Activated CD4-positive, alpha-beta T cell treated with anti-CD3 and anti-CD28 coated beads, Interleukin-2, Interleukin-6, amounts not matched to agents 100 ng/mL and 50 ng/mL, durations not matched to agents 16 hours and 8 hours (primary cell): ENCODE measurements around the gene MBOAT7.
"Not testable (repeated sequence)": the region's sequence is repeated elsewhere in the genome, so short reads cannot be mapped to it uniquely, and the experiment has no call there.

Experiments used
- DNase-seq: peaks from one replicate; pipeline ENCODE4 v3.0.0-alpha.2; 2020

Gene MBOAT7

DNA sequence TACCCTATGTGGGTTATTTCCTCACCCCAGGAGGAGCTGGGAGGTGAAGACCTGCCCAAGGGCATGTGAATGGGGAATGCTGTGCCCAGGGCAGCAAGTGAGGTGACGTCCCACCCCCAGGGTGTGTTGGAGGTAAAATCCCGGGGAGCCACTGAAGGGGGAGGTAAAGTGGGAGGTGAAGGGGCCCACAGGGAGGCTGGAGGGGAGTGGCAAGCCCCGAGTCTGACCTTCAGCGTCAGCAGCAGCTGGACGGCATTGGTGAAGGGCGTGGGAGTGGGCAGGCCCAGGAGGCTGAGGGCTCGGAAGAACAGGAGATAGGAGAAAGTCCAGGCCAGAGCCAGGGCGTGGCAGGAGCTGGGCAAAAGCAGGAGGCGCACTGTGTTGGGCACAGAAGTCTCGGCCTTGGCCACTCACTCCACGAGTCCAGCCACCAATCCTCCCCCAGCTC is 2.4 kb downstream of the MBOAT7 start:
- DNase-seq = no peak

DNA sequence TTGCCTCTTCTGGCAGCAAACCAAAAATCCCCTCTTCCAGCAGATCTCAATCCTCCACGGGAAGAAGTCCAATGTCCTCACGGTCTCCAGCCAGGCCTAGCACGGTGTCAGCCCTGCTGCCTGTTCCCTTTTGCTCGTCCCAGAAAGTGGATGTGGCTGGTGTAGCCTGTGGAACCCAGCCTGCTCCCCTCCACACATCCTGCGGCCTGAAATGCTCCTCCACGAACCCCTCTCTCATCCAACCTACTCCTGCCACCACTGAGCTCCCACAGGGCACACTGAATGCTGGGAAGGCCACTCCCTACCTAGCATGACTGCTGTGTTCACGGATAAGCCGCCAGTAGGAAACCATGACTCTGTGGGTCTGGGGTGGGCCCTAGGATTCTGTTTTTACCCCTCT is 3.0 kb downstream of the MBOAT7 start:
- no peak for DNase-seq

DNA sequence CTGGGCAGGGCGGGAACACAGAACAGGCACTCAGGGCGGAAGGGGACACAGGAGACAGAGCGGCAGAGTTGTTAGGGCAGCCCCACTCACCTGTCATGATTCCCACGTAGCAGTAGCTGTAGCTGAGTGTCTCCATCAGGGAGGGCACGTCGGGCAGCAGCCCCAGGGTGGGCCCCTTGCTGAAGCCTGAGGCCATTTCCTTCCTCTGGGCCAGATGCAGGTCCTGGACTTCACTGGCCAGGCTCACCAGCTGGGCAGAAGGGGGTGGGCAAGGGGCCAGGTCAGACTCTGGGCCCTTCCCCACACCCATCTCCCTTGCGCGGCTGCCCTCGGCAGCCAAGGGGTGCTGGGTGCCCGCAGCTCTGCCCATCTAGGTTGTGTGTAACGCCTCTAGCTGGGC is 5.9 kb downstream of the MBOAT7 start:
- no peak for DNase-seq

DNA sequence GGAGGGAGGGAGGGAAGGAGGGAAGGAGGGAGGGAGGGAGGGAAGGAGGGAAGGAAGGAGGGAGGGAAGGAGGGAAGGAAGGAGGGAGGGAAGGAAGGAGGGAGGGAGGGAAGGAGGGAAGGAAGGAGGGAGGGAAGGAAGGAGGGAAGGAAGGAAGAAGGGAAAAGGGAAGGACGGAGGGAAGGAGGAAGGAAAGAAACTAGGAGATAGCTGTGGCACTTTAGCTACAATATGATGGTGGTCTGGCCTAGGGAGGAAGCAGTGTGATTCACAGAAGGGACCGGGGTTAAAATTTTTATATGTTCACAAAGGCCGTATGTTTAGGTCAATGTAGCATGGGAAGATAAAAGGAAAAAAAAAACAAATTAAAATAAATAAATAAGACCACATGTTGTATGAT is 7.5 kb downstream of the MBOAT7 start:
- not testable (repeated sequence) for DNase-seq

DNA sequence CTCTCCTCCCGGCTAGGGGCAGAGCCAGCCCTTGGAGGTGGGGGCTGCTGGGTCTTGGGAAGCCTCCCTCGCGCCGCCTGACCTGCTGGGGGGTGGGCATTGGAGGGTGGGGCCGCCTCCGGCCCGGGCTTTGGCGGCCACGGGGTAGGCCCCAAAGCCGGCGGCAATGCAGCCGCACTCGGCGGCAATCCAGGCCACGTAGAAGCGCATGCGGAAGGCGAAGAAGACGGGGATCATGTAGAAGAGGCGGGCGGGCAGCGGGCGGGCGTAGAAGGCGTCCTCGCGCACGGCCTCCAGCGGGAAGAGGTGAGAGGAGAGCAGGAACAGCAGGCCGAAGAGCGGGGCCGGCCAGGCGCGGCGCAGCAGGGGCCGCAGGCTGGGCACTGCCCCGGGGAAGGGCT is 8.7 kb downstream of the MBOAT7 start:
- no peak for DNase-seq

DNA sequence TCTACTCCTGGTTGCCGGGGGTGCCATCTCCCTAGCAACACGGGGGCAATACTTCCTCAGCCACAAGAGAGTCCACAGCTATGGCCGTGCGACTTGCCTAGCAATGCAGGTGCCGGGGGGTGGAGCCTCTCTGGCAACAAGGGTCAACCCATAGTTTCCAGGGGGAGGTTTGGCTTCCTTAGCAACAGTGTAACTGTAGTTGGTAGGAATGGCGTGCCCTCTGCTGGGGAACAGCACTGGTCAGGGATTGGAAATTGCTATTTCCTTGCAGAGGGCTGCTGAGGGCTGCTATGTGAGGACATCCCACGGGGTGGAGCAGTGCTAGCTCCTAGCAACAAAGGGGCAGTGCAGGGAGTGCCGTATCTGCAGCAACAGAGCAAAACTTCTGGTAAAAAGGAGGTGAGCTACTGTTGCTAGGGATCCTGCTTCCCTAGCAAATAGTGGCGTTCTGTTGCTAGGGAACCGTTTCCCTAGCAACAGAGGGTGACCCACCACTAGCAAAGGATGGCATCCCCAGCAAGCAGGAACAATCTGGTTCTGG is 9.4 kb downstream of the MBOAT7 start:
- no peak for DNase-seq

DNA sequence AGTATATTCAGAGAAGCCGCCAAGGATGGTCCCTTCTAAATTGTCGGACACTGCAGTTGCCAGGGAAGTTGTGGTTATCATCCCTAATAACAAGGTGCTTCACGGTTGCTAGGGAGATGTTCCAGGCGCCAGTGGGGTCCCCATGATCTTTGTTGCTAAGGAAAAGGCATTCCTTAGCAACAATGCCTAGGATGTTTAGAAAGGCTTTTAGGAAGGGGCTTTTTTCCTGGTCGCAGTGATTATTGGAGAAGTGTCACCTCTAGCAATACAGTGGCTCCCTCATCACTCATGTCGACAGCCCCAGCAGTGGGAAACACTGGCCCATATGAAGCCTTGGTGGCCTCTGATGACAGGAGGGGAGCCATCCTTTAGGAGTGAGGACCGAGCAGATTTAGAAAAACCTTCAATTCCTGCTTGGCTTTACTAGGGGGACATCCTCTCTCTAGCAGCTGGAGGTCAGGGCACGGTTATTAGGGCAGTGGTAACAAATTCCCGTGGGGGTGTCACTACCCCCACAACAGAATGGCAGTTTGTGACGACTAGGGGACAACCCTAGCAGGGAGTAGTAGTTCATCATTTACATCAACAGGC is 10.0 kb downstream of the MBOAT7 start:
- DNase-seq = no peak

DNA sequence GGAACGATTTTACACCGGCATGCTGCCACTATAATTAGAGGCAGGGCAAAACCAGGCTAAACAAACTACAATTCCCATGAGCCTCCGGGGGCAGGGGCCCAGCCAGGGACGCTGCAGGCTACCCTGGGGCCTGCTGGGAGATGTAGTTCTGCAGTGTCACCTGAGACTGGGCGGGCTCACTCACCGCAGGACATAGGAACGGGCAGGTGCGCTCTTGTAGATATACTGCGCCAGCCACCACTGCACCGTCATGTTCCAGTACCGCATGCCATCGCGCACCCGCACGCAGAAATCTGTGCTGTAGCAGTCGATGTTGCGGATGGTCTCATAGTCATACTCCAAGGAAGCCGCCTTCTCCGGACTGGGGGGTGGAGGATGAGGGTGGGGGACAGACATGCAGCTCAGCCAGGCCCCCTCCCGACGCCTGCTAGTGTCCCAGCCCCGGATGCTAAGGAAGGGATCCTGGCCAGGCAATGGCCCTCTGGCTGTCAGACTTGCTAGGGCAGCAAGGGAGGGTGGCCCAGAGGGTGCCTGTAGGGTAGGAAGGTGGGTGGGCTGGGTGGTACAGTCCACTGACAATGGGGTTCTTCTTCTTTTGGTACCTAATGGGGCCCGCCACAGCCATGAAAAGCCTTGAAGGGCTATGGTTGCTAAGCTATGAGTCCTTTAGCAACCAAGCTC is 10.7 kb downstream of the MBOAT7 start:
- DNase-seq = peak; percentile 50

DNA sequence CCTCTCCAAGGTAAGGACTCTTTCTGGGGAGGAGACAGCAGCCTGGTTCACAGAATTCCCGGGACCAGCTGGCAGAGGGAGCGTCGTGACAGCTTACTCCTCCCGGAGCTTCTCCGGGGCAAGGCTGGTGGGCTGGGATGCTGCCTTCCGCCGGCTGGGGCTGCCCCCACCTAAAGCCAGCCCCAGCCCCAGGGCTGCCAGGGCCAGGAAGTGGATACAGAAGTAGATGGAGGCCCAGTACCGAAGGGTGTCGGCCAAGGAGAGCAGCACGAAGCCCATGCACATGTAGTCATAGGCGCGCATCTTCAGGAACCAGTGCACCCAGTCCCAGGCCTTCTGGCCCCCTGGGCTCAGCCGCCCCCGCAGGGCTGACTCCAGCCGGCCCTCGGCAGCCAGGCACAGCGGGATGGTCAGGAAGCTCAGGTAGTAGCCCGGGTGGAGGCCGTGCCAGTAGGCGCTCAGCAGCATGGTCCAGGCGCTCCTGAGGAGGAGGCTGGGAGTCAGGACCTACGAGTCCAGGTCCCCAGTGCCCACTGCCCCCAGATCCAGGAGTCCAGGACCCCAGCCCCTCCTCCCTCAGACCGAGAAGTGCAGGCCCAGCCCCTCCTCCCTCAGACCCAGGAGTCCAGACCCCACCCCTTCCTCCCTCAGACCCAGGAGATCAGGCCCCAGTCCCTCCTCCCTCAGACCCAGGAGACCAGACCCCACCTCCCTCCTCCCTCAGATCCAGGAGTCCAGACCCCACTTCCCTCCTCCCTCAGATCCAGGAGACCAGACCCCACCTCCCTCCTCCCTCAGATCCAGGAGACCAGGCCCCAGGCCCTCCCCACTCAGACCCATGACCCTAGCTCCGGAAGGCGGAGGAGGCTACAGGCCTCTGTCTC is 15.2 kb downstream of the MBOAT7 start:
- DNase-seq = no peak

DNA sequence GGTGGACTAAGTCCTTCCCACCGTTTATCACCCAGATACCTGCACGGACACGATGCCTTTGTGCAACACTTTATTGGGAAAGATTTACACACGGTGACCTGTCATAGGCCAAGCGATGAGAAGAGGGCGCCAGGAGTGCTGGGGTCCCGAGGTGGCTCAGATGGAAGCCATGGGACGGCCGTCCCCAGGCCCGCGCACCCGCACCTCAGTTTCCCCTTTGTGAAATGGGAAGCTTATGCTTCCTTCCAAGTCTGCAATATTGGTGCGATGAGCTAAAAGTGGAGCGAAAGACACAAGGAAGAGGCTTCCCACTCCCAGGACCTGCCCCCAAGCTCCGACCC is 16.1 kb downstream of the MBOAT7 start:
- no peak for DNase-seq

DNA sequence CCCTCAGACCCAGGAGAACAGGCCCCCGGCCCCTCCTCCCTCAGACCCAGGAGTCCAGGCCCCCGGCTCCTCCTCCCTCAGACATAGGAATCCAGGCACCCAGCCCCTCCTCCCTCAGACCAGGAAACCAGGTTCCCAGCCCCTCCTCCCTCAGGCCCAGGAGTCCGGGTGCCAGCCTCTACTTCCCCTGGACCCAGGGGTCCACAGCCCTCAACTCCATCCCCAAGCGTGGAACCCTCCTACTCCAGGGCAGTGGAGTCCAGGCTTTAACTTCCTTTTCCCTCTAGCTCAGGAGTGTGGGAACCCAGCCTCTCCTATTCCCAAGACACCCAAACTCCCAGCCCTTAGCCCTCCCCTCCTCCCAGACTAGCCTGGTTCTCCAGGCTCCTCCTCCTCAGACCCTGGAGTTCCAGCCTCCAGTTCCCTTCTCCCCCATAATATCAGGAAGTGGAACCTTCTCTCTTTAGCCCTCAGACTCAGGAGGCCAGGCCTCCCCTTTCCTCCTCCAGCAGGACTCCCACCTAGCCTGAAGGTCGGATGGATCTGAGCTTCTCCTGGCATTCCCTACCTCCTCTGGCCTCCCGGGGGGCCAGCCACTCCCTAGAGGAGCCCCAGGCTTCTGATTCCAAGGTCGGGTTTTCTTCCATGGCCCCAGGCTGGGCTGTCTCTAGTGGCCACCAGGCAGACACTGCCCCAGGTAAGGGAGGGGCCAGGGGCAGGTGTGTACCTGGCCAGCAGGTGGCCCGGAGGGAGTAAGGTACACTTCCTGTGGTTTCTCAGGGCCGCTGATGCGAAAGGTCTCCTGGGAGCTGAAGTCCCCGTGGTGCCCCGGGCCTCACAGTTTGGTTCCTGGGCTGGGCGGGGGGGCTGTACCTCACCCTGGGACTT is 16.7 kb downstream of the MBOAT7 start, which contains the start of gene TMC4:
Gene TMC4, minus strand, starts transcription at position 690 of the 888 bp plus-strand sequence. Its CDS starts 43 bp downstream, at position 647.
- DNase-seq = no peak

DNA sequence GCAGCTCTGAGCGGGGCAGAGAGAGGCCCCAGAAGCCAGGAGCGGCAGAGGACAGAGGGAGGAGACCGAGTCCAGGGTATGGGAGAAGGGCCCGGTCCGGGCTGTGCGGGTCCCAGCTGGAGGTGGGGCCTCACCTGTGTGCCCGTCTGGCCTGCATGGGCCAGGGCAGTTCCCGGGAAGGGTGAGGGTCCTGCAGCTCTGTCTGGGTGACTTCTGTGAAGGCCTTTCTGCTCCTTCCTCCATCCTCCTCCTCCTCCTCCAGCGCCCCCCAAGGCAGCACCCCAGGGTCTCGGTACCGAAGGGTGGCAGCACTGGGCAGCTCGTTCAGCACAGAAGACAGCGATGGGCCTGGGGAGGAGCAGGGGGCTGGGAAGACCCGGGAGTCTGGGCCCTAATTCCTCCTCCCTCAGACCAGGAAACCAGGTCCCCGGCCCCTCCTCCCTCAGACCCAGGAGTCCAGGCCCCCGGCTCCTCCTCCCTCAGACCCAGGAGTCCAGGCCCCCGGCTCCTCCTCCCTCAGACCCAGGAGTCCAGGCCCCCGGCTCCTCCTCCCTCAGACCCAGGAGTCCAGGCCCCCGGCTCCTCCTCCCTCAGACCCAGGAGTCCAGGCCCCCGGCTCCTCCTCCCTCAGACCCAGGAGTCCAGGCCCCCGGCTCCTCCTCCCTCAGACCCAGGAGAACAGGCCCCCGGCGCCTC is 17.5 kb downstream of the MBOAT7 start:
- not testable (repeated sequence) for DNase-seq

DNA sequence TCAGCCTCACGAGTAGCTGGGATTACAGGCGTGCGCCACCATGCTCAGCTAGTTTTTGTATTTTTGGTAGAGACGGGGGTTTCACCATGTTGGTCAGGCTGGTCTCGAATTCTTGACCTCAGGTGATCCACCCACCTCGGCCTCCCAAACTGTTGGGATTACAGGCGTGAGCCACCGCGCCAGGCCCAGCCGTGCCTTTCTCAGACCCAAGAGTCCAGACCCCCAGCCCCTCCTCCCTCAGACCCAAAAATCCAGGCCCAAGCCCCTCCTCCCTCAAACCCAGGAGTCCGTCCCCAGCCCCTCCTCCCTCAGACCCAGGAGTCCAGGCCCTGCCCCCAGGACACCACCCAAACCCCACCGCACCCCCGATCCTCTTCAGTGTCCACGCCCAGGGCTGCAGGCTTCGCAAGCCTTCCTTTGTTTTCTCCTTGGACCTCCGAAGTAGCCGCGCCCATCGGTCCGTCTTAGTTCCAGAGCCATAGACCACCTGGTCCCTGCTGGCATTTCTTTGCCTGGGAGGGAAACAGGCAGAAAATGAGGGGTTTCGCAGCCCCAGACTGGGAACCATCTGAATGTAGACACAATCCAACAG is 20.1 kb downstream of the MBOAT7 start:
- DNase-seq = no peak

DNA sequence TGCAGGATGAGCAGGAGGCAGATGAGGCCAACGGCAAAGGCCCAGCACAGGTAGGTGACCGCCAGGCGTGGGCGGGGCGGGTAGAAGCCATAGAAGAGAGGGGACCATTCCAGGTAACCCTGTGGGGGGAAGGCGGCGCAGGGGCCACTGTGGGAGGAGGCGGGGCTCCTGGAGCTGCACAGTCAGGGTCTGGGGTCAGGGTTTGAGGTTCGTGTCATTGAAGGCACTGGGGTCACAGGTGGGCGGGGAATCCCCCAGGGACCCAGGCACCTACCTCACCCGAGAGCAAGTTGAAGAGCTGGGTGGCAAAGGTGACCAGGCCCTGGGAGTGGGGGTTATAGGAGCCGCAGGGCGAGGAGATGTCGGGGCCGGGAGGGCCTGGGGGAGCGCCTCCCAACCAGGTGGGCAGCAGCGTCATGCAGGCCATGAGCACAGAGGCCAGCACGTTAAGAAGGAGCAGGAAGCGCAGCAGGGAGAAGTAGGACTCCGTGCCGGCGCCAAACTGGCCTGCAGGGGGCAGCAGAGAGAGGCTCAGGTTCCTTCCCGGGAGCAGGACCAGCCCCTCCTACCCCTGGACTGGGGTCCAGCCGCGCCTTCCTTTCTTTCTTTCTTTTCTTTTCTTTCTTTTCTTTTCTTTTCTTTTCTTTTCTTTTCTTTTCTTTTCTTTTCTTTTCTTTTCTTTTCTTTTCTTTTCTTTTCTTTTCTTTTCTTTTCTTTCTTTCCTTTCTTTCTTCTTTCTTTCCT is 21.0 kb downstream of the MBOAT7 start:
- peak; percentile 92 for DNase-seq

DNA sequence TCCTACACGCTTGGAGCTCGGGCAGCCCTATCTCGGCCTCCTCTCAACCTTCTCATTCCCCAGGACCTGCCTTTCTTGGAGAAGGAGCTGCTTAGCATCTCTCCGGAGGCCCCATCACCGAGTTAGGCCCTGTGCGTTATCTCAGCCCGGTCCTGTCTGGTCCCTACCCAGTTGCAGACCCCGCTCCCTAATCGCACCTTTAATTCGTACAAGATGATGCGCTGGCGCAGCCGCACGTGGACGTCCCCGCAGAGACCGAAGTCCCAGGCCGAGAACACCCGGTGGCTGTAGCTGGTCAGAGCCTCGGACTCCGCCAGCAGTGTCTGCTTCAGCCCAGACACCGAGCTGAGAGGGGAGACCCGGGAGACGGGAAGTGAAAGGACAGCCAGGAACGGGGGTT is 24.2 kb downstream of the MBOAT7 start:
- no peak for DNase-seq

DNA sequence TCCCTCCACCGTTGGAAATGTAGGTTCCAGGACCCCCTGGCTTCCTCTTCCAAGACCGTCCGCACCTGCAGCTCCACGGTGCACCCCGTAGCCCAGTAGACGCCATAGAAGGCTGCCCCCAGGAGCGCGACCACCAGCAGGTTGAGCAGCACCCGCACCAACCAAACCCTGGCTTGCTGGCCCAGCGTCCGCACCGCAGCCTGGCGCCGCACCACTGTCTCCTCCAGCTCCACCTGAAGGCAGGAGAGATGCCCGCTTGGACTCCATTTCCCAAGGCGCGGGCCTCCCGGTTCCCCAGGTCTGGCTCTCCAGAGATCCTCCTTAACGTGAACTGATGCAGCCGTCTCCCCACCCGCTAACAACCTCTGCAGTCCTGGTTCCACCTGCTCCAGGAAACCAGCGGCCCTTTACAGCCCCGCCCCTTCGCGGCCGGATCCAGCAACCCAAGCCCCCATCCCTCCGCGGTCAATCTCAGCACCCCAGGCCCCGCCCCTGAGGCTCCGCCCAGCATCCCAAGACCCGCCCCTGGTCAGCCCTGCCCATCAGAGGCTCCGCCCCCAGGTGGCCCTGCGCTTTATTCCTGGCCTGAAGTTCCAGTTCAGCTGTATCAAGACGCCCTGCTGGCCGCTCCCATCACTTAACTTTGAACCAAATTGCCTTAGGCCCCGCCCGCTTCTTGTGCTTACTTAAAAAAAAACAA is 24.9 kb downstream of the MBOAT7 start:
- DNase-seq = peak; percentile 88

DNA sequence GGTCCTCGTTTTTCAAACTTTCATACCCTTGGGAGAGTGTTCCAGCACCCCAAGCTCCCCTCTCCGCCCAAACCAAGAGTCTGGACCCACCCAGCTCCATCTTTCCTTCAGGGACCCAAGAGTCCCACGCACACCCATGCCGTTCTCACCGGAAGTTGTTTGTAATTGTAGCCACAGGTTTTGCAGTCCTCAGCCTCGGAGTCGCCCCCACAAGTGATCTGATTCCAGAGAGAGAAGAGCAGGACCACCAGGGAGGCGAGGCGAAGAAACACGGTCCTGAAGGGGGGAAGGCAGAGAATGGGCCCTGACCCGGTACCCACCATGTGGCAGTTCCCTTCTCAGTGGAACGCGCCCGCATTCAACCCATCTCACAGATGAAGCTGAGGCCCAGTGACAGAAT is 26.5 kb downstream of the MBOAT7 start:
- DNase-seq = no peak

DNA sequence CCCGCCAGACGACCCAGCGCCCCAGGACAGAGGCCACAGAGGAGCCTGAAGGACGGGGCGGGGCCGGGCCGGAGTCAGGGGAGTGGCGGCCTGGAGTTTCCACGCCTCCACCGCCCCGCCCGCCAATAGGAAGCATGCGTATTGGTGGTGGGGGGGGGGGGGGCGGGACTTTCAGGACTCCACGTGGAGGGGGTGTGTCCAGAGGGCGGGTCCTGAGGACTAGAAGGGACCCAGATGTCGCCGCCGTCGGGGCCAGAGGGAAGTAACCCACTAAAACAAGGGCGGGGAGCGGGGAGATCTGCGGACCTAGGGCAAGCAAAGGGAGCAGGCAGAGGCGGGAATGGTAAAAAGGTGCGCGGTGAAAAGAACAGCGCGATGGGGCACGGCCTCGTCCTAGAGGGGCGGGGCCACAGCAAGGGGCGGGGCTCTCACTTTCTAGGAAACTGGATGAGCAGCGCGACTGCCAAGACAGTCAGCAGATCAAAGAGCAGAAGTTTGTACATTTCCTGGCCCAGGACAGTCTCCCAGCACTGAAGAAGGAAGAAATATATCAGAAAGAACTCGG is 27.1 kb downstream of the MBOAT7 start:
- peak; percentile 83 for DNase-seq

DNA sequence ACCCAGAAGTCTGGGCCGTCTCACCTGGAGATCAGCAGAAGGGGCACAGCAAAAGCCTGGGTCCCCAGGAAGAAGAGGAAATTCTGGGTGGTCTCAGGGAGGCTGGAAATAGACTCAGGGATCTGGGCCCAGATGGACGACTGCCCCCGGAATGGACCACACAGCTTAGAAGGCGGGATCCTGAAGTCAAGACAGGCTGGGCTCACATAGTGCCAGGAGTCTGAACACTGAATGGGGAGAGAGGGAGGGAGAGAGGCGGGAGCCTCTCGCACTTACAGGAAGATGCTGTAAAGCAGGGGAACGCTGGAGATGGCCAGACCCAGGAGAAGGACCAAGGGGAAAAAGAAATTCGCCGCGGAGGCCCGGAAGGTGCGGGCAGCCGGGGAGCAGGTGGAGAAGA is 28.5 kb downstream of the MBOAT7 start:
- no peak for DNase-seq
